Activated T-cell treated with anti-CD3 and anti-CD28 coated beads, Interleukin-2, amount 50 U/mL, for 1 hour (primary cell): Measurements from ENCODE around the gene FBXL16.
"Not testable (repeated sequence)": the region's sequence is repeated elsewhere in the genome, so short reads cannot be mapped to it uniquely, and the experiment has no call there.

ENCODE experiments used
- DNase-seq: peaks from one replicate; pipeline ENCODE4 v3.0.0-alpha.2; 2020

Gene FBXL16

DNA sequence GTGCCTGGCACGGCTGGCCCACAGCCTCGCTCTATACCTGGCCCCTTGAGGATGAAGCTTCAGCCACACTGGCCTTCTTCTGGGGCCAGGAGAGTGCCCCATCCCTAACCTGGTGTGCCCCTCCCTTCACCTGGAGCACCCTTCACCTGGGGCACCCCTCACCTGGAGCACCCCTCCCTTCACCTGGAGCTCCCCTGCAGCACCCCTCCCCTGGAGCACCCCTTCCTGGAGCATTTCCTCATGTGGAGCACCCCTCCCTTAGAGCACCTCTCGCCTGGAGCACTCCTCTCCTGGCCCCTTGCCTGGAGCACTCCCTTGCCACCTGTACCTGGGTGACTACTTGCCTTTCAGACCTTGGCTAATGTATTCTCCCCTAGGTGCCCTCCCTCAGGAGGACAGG is 2.4 kb upstream of the FBXL16 start:
- no peak for DNase-seq

- no peak for DNase-seq
Observed at GRCh38 chr16:707062-707538, 1.5 kb upstream of the FBXL16 start.

DNA sequence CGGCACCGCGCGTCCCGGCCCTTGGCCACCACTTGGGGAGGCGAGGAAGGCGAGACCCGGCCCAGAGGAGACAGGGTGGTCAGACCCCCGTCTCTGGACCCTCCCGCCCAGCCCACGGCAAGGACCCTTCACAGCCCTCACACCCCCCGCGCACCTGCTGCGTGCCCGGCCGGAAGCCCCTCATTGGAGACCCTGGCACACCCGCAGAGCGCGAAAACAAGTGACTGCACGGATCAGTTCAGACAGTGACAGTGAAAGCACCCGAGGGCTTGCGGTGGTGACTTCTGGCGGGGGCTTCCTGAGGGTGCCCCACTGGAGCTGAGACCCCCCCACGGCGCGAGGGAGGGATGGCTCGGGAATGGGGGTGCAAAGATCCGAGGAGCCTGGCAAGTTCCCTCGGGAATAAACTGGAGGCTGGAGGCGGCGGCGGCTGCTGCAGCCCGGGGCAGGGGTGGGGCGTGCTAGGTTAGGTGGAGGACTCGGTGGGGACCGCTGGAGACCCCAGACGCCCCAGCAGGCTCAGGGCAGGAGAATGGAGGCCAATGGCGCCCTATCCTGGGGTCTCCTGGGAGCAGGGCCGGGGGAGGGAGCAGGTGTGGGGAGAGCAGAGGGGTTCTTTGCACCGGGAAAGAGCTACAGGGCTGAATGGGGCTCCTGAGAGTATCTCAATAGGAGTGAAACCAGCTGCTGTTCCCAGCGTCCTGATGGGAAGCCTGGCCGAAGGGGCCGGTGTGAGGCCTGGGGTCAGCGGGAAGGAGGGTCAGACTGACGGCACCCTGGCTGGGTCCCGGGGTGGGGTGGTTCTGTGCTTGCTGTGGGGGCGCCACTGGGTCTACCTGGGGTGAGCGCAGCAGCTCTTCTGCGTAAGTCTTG is 824 bp upstream of the FBXL16 start:
- no peak for DNase-seq

DNA sequence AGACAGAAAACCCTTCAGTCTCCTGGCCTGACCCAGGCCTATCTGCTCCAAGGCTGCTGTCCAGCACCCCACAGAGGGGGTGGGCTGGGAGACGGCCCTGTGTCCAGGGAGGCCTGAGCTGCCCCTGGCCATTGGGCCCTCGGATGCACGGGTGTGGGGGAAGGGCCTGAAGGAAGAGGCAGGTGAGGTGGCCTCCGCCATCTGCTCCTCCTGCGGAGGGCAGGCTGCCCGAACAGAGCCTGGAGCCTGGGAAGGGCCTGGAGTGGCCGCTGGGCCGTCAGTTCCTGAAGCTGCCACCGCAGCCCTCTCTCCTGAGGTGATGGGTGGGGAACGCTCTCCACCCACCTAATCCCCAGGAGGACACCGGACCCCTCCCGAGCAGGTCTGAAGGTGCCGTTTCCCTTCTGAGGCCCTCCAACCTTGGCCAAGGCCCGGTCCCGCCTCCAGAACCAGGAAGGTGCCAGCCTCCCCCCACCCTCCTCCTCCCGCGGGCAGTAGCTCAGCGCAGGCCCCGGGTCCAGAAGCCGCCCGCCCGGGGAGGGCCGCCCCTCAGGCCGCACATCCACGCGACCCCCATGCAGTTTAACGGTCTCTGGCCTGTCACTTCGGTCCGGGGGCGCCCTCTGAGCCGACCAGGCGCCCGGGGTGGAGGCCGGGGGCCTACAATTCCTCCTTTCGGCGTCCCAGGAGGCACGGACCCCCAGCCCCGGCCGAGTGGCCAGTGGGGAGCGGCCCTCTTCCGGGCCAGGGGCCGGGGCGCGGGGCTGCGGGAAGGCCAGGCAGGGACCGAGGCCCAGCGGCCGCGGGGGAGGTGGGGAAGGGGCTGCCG is 835 bp downstream of the FBXL16 start:
- DNase-seq, result no peak

DNA sequence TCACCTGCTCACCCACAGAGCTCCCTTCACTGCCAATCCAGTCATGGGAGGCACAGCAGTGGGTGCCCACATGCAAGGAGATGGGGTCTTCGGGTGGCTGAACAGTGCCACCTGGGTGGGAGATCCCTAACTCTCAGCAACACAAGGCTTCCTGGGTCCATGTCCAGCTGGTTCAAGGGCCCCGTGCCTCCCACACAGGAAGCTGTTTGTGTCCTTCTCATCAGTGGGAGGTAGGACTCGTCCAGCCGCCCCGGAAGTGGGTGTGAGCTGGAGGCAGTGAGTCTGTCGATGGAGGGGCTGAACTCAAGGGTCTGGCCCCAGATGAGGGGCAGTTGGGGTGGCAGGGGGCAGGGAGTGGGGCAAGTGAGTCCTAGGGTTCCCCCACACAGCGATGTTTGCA is 1.6 kb downstream of the FBXL16 start:
- no peak for DNase-seq

DNA sequence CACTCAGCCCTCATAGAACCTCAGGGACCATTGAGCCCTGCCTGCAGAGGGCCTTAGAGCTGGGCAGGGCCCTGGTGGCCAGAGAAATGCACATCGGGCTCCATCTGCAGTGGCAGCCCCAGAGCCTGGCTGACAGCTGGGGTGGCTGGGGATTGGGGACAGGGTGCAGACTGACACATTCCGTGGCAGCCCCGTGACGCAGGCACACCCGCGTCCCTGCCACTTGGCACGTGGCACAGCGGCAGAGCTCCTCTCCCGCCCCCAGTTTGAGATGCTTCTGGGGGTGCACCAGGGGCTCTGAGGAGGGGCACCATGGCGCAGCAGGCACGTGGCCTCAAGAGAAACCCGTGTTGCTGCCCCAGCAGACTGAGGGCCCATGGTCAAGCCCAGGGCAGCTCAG is 2.2 kb downstream of the FBXL16 start:
- DNase-seq, result no peak

DNA sequence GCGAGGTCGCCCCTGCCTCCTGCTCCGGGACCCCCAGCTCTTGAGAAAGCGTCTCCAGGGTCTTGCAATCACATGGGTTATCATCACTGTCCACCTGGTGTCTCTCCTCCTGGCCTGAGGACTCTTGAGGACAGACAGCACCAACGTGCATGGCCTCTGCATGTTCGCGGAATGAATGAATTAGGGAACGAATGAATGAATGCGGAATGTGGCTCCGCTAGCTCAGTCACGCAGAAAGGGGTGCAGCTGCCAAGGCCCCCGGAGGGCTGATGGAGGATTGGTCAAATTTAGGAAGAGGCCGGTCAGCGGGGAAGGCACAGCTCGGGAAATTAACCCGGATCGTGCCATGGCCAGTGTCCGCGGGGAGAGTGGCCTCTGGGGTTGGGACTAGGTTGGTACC is 3.3 kb downstream of the FBXL16 start:
- DNase-seq, result no peak

GRCh38 chr16:700684-701584 is 4.7 kb downstream of the FBXL16 start:
- peak; percentile 69 for DNase-seq

DNA sequence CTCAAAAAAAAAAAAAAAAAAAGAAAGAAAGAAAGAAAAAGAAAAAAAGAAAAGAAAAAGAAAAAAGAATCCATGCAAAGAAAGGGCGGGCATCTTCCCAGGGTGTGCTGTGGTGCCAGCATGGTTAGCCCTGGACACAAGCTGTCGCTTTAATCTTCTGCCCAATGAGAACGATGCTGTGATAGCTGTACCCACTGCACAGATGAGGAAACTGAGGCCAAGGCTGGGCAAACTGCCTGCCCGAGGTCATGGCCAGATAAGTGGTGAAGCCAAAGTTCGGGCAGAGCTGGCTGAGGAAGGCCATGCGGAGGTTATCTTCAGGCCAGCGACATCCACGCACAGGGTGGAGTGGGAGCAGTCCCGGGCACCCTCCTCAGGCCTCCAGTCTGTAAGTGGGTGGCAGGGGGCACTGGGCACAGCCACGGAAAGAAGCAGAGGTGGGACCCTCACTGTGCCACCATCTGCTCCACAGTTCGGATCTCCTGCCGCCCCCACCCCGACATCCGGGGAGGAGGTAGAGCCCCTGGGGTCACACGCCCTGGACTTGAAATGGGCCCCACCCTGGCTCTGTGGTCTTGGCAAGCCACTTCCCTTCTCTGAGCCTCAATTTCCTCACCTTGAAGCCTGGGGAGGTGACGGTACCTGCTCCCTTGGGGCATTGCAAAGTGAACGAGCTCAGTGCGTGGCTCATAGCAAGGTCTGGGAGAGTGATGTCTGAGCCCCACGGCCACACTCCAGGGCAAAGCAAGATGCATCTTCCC is 6.5 kb downstream of the FBXL16 start:
- DNase-seq, result no peak

DNA sequence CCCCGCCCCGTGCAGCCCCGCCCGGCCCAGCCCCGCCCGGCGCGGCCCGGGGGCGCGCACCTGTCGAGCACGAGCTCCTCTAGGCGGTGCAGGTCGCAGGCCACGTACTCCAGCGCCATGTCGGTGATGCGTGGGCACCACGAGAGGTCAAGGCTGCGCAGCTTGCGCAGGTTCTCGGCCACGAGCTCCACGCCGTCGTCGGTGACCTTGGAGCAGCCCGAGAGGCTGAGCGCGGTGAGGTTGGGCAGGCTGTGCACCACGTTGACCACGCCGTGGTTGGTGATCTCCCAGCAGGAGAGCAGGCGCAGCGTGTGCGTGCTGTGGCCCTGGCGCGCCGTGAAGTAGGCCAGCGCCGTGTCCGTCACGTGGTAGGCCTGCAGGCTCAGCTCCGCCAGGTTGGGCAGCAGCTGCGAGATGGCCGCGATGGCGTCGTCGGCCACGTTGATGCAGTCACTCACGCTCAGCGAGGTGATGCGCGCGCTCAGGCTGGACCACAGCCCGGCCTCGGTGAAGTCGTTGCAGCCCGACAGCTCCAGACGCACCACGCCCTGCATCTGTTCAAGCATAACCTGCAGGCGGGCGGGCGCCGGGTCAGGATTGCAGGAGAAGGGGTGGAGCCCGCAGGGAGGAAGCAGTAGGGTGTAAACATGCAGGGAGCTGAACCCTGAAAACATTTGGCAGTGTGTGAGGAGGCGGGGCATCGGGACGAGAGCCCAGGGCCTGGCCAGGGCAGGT is 10.1 kb downstream of the FBXL16 start:
- peak; percentile 80 for DNase-seq

- no peak for DNase-seq
Observed at GRCh38 chr16:694863-695354, 10.7 kb downstream of the FBXL16 start.

DNA sequence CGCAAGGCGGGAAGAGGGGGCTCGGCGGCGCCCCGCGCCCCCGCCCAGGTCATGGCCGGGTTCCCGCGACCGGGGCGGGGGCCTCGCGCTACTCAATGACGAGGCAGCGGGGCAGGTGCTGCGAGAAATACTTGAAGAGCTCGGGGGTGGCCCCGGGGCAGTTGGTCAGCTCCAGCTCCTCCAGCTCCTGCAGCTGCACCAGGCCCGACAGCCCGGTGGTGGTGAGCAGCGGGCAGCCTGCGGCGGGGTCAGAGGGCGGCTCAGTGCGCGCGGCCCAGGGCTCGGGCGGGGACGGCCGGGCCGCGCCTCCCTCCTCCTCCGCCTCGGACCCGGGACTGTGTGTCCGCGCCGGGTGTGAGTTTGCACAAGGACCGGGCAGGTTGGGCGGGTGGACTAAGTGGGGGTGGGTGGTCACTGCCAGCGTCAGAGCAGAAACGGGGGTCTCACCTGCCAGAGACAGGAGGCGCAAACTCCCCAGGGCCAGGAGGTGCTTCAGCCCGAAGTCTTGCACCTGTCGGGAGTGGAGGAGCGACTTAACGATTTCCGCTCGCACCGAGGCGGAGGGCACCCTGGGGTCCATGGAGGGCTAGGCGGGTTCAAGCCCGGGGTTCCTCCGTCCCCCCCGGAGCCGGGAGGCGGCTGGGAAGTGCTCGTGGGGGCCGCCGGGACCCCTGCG is 11.3 kb downstream of the FBXL16 start:
- peak; percentile 41 for DNase-seq

DNA sequence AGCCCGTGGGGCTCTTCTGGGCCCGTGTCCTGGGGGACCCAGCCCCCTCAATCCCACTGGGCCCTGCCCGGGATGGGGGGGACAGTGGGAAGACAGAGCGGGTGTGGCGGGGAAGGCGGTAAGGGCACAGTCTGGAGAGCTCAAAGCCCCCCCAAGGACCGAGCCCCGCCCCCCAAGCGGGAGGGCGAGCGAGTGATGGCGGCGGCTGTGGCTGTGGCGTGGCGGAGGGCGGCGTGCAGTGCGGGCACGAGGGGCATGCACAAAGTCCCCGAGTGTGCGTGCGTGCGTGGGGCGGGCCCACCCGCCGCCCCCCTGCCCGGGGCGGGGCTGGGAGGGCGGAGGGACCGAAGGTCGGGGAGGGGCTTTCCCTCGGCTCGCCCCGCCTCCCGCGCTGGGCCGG is 11.8 kb downstream of the FBXL16 start:
- DNase-seq, result peak; percentile 65

GRCh38 chr16:693364-693763 is 12.2 kb downstream of the FBXL16 start:
- DNase-seq, result no peak

DNA sequence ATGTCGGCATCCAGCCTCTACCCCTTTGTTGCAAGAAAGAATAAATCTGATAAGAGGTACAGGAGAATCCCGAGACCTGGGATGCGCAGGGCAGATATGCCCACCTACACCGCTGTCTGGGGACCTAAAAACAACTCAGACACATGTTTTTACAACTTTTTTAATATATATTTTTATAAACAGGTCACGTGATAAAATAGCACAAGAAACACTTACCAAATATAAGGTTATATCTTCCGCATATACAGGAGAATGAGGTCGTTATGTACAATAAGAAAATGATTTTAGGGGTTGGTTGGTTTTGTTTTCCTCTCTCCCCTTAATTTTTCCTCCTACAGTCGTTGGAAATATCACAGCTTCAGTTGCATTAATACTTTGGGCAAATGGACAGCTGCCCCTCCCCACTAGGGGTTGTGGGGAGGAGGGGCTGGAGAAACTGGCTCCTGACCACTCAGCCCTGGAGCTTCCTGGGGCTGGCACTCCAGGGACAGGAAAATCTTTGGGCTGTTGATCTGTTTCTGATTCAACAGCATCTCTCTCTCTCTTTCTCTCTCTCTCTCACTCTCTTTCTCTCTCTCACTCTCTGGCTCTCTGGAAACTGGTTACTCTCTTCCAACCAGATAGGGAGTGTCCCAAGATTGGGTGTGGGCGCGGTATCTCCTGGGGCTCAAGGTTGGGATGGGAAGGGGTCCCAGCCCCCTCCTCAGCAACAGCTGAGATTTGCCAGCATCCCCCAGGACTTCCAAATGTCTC is 13.1 kb downstream of the FBXL16 start:
- DNase-seq, result no peak

DNA sequence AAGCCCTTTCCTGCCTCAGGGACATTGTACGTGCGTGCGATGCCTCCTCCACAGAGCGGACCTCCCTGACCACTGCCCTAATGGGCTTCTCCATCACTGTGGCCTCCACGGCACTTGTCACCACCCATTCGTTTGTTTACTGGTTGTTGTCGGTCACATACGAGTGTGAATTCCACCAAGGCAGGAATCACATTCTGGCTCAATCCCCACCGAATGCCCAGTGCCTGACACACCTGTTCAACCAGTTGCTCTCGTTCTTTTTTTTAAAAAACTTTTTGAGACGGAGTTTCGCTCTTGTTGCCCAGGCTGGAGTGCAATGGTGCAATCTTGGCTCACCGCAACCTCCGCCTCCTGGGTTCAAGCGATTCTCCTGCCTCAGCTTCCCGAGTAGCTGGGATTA is 14.4 kb downstream of the FBXL16 start:
- DNase-seq, result not testable (repeated sequence)

DNA sequence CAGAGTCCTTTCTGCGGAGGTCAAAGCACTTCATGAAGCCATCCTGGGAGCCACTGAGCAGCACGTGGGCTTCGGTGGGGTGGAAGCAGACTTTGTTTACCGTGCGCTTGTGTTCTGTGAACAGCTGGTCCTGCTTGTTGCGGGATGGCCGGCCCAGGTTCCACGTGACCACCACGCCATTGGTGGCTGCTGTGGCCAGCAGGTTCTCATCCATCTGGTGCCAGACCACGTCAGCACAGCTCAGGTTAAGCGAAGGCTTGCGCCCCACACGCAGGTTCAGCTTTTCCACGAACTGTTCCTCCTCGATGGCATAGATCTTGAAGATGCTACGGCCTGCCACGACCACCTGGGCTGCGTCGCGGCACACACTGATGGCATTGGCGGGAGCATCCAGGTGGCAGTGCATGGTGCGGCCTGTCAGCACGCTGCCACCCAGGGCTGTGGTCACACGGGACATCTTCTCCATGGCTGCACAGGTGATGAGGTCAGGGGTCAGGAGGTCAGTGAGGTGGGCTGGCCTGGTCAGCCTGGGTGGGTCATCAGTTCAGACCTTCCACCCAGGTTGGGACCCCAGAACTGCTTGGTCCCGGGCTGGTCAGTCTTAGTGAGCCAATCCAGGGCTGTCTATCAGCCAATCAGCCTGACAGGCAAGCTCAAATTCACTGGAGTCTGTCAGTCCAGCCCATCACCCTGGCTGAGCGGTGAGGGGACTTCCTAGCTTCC is 16.3 kb downstream of the FBXL16 start:
- no peak for DNase-seq

GRCh38 chr16:687499-687898 is 18.1 kb downstream of the FBXL16 start:
- DNase-seq, result no peak
